ENCODE measurements around the gene ACADSB.

ACADSB gene

GRCh38 chr10:123018531-123018930 lies 9.7 kb downstream of the ACADSB start:
- no peak overlapping the region for H3K4me3 ChIP-seq (ENCODE audit: low read depth, low read length)
- TF ChIP-seq CTCF (IDR thresholded peaks at IDR 0.05; ENCODE audit: insufficient read depth, low read depth, low read length, missing control alignments): no peak
- no peak for DNase-seq (ENCODE audit: low read depth)

- no peak for TF ChIP-seq CTCF (IDR thresholded peaks at IDR 0.05; ENCODE audit: insufficient read depth, low read depth, low read length, missing control alignments)
- DNase-seq (ENCODE audit: low read depth): no peak
- no peak overlapping the region for H3K4me3 ChIP-seq (ENCODE audit: low read depth, low read length)
These were observed 10.5 kb downstream of the ACADSB start for GRCh38 chr10:123019264-123019663.

GRCh38 chr10:123019941-123020703 lies 11.3 kb downstream of the ACADSB start:
- TF ChIP-seq CTCF (IDR thresholded peaks at IDR 0.05; ENCODE audit: insufficient read depth, low read depth, low read length, missing control alignments): no peak
- no peak overlapping the region for H3K4me3 ChIP-seq (ENCODE audit: low read depth, low read length)
- no peak for DNase-seq (ENCODE audit: low read depth)

GRCh38 chr10:123021517-123021916 lies 12.7 kb downstream of the ACADSB start:
- peak; percentile 14 for DNase-seq (ENCODE audit: low read depth)
- no peak overlapping the region for H3K4me3 ChIP-seq (ENCODE audit: low read depth, low read length)
- peak; percentile 18 for TF ChIP-seq CTCF (IDR thresholded peaks at IDR 0.05; ENCODE audit: insufficient read depth, low read depth, low read length, missing control alignments)

GRCh38 chr10:123024540-123024939 lies 15.7 kb downstream of the ACADSB start:
- TF ChIP-seq CTCF (IDR thresholded peaks at IDR 0.05; ENCODE audit: insufficient read depth, low read depth, low read length, missing control alignments): no peak
- no peak for DNase-seq (ENCODE audit: low read depth)
- H3K4me3 ChIP-seq (ENCODE audit: low read depth, low read length): no peak overlapping the region

- no peak overlapping the region for H3K4me3 ChIP-seq (ENCODE audit: low read depth, low read length)
- no peak for DNase-seq (ENCODE audit: low read depth)
These were observed 17.5 kb downstream of the ACADSB start for GRCh38 chr10:123026302-123026701.

More at GRCh38 chr10:123026302-123026701, 17.5 kb downstream of the ACADSB start:
- TF ChIP-seq CTCF (IDR thresholded peaks at IDR 0.05; ENCODE audit: insufficient read depth, low read depth, low read length, missing control alignments): no peak

Data from GM12865 (cell line).